GM13977 (cell line): ENCODE data around the gene RUVBL1.

Experiments
- DNase-seq: peaks from one replicate; pipeline ENCODE4 v3.0.0; 2012; ENCODE audit warnings: low spot score
- in situ Hi-C: fragments of 300-500 bp; cut with MboI; formaldehyde crosslinking; loops from one replicate; pipeline ENCODE4 v1.12.0; 2022; ENCODE audit warnings: low sequenced_read_pairs, low pct_unique_long_range_greater_than_20kb, mixed read lengths, inconsistent platforms; ENCODE audit not compliant: unreplicated experiment
- TF ChIP-seq, protein P1 (sequence below): IDR thresholded peaks from 2 replicates; pipeline ENCODE4 v1.5.1; 2012; ENCODE audit warnings: mild to moderate bottlenecking, control low read depth; ENCODE audit not compliant: insufficient read depth; ENCODE audit errors: extremely low read depth, missing control alignments

Gene RUVBL1

GRCh38 chr3:128077202-128077624 is 46.4 kb downstream of the RUVBL1 start:
- TF ChIP-seq, protein P1, sequence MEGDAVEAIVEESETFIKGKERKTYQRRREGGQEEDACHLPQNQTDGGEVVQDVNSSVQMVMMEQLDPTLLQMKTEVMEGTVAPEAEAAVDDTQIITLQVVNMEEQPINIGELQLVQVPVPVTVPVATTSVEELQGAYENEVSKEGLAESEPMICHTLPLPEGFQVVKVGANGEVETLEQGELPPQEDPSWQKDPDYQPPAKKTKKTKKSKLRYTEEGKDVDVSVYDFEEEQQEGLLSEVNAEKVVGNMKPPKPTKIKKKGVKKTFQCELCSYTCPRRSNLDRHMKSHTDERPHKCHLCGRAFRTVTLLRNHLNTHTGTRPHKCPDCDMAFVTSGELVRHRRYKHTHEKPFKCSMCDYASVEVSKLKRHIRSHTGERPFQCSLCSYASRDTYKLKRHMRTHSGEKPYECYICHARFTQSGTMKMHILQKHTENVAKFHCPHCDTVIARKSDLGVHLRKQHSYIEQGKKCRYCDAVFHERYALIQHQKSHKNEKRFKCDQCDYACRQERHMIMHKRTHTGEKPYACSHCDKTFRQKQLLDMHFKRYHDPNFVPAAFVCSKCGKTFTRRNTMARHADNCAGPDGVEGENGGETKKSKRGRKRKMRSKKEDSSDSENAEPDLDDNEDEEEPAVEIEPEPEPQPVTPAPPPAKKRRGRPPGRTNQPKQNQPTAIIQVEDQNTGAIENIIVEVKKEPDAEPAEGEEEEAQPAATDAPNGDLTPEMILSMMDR = no peak
- no peak for DNase-seq
- in situ Hi-C loops = loop anchor here (25.0 kb wide), 2 partner anchors 410 to 535 kb away; partner anchors contain the start of gene GATA2

- TF ChIP-seq, protein P1 = no peak
- in situ Hi-C loops = loop anchor here (25.0 kb wide), 2 partner anchors 411 to 536 kb away; partner anchors contain the start of gene GATA2
- DNase-seq = no peak
Measured at GRCh38 chr3:128076483-128077201, 47.0 kb downstream of the RUVBL1 start.

DNA sequence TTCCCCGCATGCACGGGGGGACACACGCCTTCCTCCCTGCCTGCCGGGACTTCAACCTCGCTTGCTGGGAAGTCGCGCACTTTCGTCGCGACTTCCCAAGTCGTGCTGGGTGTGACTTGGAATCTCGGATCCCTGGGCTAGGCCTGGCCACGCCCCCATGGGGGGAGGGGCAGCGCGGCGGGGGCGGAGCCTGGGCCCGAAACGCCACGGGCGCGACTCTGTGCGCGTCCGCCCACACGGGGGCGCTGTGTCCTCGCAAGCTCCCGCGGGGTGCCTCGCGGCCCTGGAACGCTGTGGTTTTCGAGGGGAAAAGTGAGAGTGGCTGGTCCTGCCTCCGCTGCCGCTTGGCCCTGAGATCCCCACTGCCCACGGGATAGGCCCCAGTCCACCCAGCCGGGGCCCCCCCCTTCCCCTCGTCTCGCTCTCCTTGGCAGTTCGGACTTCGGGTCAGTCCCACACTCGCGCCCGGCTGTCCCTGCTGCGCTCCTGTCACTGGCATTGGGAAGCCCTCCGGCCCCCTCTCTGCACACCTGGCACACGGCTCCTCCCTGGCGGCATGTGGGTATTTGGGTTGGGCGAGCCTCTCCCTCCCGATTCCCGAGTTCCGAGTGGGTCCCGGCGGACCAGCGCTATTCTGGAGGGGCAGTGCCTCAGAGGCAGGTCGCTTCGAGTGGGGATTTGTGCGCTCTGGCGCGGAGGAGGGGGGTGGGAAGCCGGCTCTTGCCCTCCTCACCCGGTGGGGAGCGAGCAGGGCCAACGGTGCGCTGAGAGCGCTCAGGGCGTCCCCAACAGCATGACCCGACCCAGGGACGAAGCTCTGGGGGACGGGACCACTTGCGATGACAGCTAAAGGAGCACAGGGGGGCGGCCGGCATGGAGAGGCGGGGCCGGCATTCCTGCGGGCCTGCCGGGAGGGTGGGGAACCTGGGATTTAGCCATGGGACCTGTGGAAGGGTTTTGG is 47.8 kb downstream of the RUVBL1 start:
- DNase-seq = peak; percentile 87
- TF ChIP-seq, protein P1 = peak; percentile 95
- in situ Hi-C loops = loop anchor here (25.0 kb wide), 2 partner anchors 411 to 536 kb away; partner anchors contain the start of gene GATA2

GRCh38 chr3:128074851-128075521 is 48.6 kb downstream of the RUVBL1 start:
- in situ Hi-C loops = loop anchor here (25.0 kb wide), 2 partner anchors 412 to 537 kb away; partner anchors contain the start of gene GATA2
- TF ChIP-seq, protein P1 = no peak
- DNase-seq = no peak

- TF ChIP-seq, protein P1 = no peak
- in situ Hi-C loops = no loop called here
- DNase-seq = no peak
Measured at GRCh38 chr3:128073807-128074206, 49.8 kb downstream of the RUVBL1 start.
